Osteoblast (primary cell): Measurements from ENCODE around the gene CDH4. TPM values are rescaled to one million over a fixed set of nuclear protein-coding genes. Genes with fewer than 3 reads are reported as not detected.

Source experiments
- DNase-seq: peaks from one replicate; pipeline ENCODE4 v3.0.0; 2011; ENCODE audit warnings: low spot score, mixed read lengths; ENCODE audit not compliant: insufficient read length; ENCODE audit errors: missing footprints
- H2AFZ ChIP-seq: 2 replicates; pipeline ENCODE4 v1.6.0; 2011; ENCODE audit warnings: mild to moderate bottlenecking, low read length
- H3K27ac ChIP-seq: 2 replicates; pipeline ENCODE4 v1.5.1; 2011; ENCODE audit warnings: mild to moderate bottlenecking, low read depth, low read length, moderate library complexity
- H3K27me3 ChIP-seq: 2 replicates; pipeline ENCODE4 v1.6.0; 2012; ENCODE audit warnings: mild to moderate bottlenecking, control low read depth, inconsistent platforms, low read length, moderate library complexity; ENCODE audit not compliant: insufficient read depth
- H3K36me3 ChIP-seq: 2 replicates; pipeline ENCODE4 v1.5.1; 2011; ENCODE audit warnings: mild to moderate bottlenecking, low read length, control low read depth, moderate library complexity; ENCODE audit not compliant: insufficient read depth
- H3K4me1 ChIP-seq: 2 replicates; pipeline ENCODE4 v1.5.1; 2011; ENCODE audit warnings: mild to moderate bottlenecking, low read length, control low read depth, moderate library complexity; ENCODE audit not compliant: insufficient read depth
- H3K4me2 ChIP-seq: 2 replicates; pipeline ENCODE4 v1.6.0; 2011; ENCODE audit warnings: mild to moderate bottlenecking, low read length; ENCODE audit not compliant: insufficient read depth
- H3K4me3 ChIP-seq: fragments of 200-600 bp; sonication (generic); 3 replicates; pipeline ENCODE4 v1.5.1; 2012; ENCODE audit warnings: mild to moderate bottlenecking, low read length, inconsistent platforms; ENCODE audit not compliant: insufficient read depth
- H3K79me2 ChIP-seq: 2 replicates; pipeline ENCODE4 v1.6.0; 2012; ENCODE audit warnings: mild to moderate bottlenecking, low read length, control low read depth, inconsistent platforms; ENCODE audit not compliant: insufficient read depth
- H3K9me3 ChIP-seq: 2 replicates; pipeline ENCODE4 v1.5.1; 2011; ENCODE audit warnings: low read depth, low read length, control low read depth
- H4K20me1 ChIP-seq: 2 replicates; pipeline ENCODE4 v1.6.0; 2012; ENCODE audit warnings: mild to moderate bottlenecking, low read length, control low read depth; ENCODE audit not compliant: insufficient read depth
- CTCF ChIP-seq: IDR thresholded peaks from 2 replicates; pipeline ENCODE4 v1.5.1; 2011; ENCODE audit warnings: mild to moderate bottlenecking, low read depth, low read length, moderate library complexity; ENCODE audit errors: extremely low read depth
- total RNA-seq: library from RNA; depleted of rRNA; stranded (reverse); fragments of >200 nt; gene quantifications from 2 replicates; pipeline ENCODE4 v1.2.3, GENCODE V29; 2012

Gene CDH4
- total RNA-seq, 1 donor, result 1.1 TPM

- no peaks in the 10 kb centered on the region for H3K9me3 ChIP-seq
Measured at GRCh38 chr20:61736751-61737310, 484.8 kb downstream of the CDH4 start.

GRCh38 chr20:61737346-61737745 lies 485.3 kb downstream of the CDH4 start:
- no peaks in the 10 kb centered on the region for H3K27me3 ChIP-seq
- no peak overlapping the region for H2AFZ ChIP-seq
- no peaks in the 10 kb centered on the region for H3K9me3 ChIP-seq
- H3K36me3 ChIP-seq, result no peaks in the 10 kb centered on the region
- H3K4me1 ChIP-seq, result no peaks in the 10 kb centered on the region
- H3K4me2 ChIP-seq, result no peak overlapping the region
- no peaks in the 10 kb centered on the region for H4K20me1 ChIP-seq
- TF ChIP-seq CTCF, result no peak
- H3K79me2 ChIP-seq, result no peaks in the 10 kb centered on the region
- no peak overlapping the region for H3K27ac ChIP-seq
- H3K4me3 ChIP-seq, result no peak overlapping the region
- DNase-seq, result peak; percentile 69

More at GRCh38 chr20:61736751-61737310, 484.8 kb downstream of the CDH4 start:
- Histone ChIP-seq H3K79me2 (no peaks in the 10 kb centered on the region), H3K4me2 (no peak overlapping the region), H3K27me3 (no peaks in the 10 kb centered on the region), H2AFZ (no peak overlapping the region), H3K4me3 (no peak overlapping the region), H3K36me3 (no peaks in the 10 kb centered on the region), H4K20me1 (no peaks in the 10 kb centered on the region), H3K4me1 (no peaks in the 10 kb centered on the region), H3K27ac (no peak overlapping the region)
- peak; percentile 30 for DNase-seq
- TF ChIP-seq CTCF, result no peak

- TF ChIP-seq CTCF, result no peak
- Histone ChIP-seq H3K4me3 (no peak overlapping the region), H3K9me3 (no peaks in the 10 kb centered on the region), H3K4me1 (no peaks in the 10 kb centered on the region), H3K27ac (no peak overlapping the region), H3K79me2 (no peaks in the 10 kb centered on the region), H3K4me2 (no peak overlapping the region), H2AFZ (no peak overlapping the region), H3K27me3 (no peaks in the 10 kb centered on the region), H3K36me3 (no peaks in the 10 kb centered on the region), H4K20me1 (no peaks in the 10 kb centered on the region)
- DNase-seq, result peak; percentile 55
Measured at GRCh38 chr20:61737812-61738443, 485.9 kb downstream of the CDH4 start.

GRCh38 chr20:61738601-61739069 lies 486.6 kb downstream of the CDH4 start:
- Histone ChIP-seq H3K27ac (no peak overlapping the region), H2AFZ (no peak overlapping the region), H4K20me1 (no peaks in the 10 kb centered on the region), H3K9me3 (no peaks in the 10 kb centered on the region), H3K4me2 (no peak overlapping the region), H3K27me3 (no peaks in the 10 kb centered on the region), H3K4me1 (no peaks in the 10 kb centered on the region), H3K36me3 (no peaks in the 10 kb centered on the region), H3K79me2 (no peaks in the 10 kb centered on the region), H3K4me3 (no peak overlapping the region)
- no peak for TF ChIP-seq CTCF
- peak; percentile 62 for DNase-seq
